IPS-18a (cell line): ENCODE results near the gene MPZ.
A peak's percentile ranks its signal among the peaks of the same experiment; 100 is the strongest.

Source experiments
- H3K27ac ChIP-seq: one replicate; pipeline ENCODE4 v1.5.1; 2013; ENCODE audit warnings: low read length
- H3K27me3 ChIP-seq: one replicate; pipeline ENCODE4 v1.6.1; 2013; ENCODE audit warnings: mild to moderate bottlenecking, low read length; ENCODE audit not compliant: control insufficient read depth, insufficient read depth
- H3K36me3 ChIP-seq: one replicate; pipeline ENCODE4 v1.6.1; 2013; ENCODE audit warnings: low read depth, low read length; ENCODE audit not compliant: control insufficient read depth
- H3K4me1 ChIP-seq: one replicate; pipeline ENCODE4 v1.6.1; 2013; ENCODE audit warnings: low read depth, low read length; ENCODE audit not compliant: control insufficient read depth
- H3K4me3 ChIP-seq: one replicate; pipeline ENCODE4 v1.5.1; 2013; ENCODE audit warnings: low read length
- H3K9ac ChIP-seq: one replicate; pipeline ENCODE4 v1.6.1; 2013; ENCODE audit warnings: mild to moderate bottlenecking, low read length, moderate library complexity
- H3K9me3 ChIP-seq: one replicate; pipeline ENCODE4 v1.6.1; 2013; ENCODE audit warnings: low read depth, low read length; ENCODE audit not compliant: control insufficient read depth

The MPZ gene

GRCh38 chr1:161314201-161314981, 4.6 kb upstream of the MPZ start, which contains the start of gene SDHC:
SDHC (plus strand) TSS chr1:161314381; CDS start chr1:161314406, 25 bp downstream.
- H3K4me3 ChIP-seq = peak within 1 kb of the TSS; percentile 88
- H3K9ac ChIP-seq = peak within 1 kb of the TSS; percentile 93
- no peaks in the 10 kb centered on the region for H3K9me3 ChIP-seq
- no peaks in the 10 kb centered on the region for H3K36me3 ChIP-seq
- H3K4me1 ChIP-seq = peaks cover 14% of the 10 kb centered on the region
- H3K27ac ChIP-seq = peak within 1 kb of the TSS; percentile 93
- H3K27me3 ChIP-seq = no peaks in the 10 kb centered on the region

GRCh38 chr1:161313554-161314200, 3.9 kb upstream of the MPZ start:
- H3K4me1 ChIP-seq = peaks cover 14% of the 10 kb centered on the region
- H3K9me3 ChIP-seq = no peaks in the 10 kb centered on the region
- H3K36me3 ChIP-seq = no peaks in the 10 kb centered on the region
- H3K4me3 ChIP-seq = peak overlapping the region; percentile 88
- no peaks in the 10 kb centered on the region for H3K27me3 ChIP-seq
- H3K27ac ChIP-seq = peak overlapping the region; percentile 93
- H3K9ac ChIP-seq = peak overlapping the region; percentile 93

- no peaks in the 10 kb centered on the region for H3K9me3 ChIP-seq
- H3K9ac ChIP-seq = no peak overlapping the region
- peaks cover 14% of the 10 kb centered on the region for H3K4me1 ChIP-seq
- H3K36me3 ChIP-seq = no peaks in the 10 kb centered on the region
- no peak overlapping the region for H3K27ac ChIP-seq
- H3K27me3 ChIP-seq = no peaks in the 10 kb centered on the region
- no peak overlapping the region for H3K4me3 ChIP-seq
These were observed 1.9 kb upstream of the MPZ start for GRCh38 chr1:161311595-161312181.

- Histone ChIP-seq H3K4me3 (no peak overlapping the region), H3K27ac (no peak overlapping the region), H3K4me1 (peaks cover 7% of the 10 kb centered on the region), H3K9ac (no peak overlapping the region), H3K9me3 (no peaks in the 10 kb centered on the region), H3K36me3 (no peaks in the 10 kb centered on the region), H3K27me3 (no peaks in the 10 kb centered on the region)
These were observed 1.7 kb downstream of the MPZ start for GRCh38 chr1:161307892-161308638.

GRCh38 chr1:161307230-161307768, 2.5 kb downstream of the MPZ start:
- no peaks in the 10 kb centered on the region for H3K27me3 ChIP-seq
- no peak overlapping the region for H3K27ac ChIP-seq
- H3K9me3 ChIP-seq = no peaks in the 10 kb centered on the region
- H3K4me1 ChIP-seq = peaks cover 7% of the 10 kb centered on the region
- H3K4me3 ChIP-seq = no peak overlapping the region
- H3K36me3 ChIP-seq = no peaks in the 10 kb centered on the region
- H3K9ac ChIP-seq = no peak overlapping the region

GRCh38 chr1:161305867-161306519, 3.8 kb downstream of the MPZ start:
- Histone ChIP-seq H3K27me3 (no peaks in the 10 kb centered on the region), H3K4me1 (peaks cover 7% of the 10 kb centered on the region), H3K27ac (no peak overlapping the region), H3K4me3 (peak overlapping the region; percentile 81), H3K9me3 (no peaks in the 10 kb centered on the region), H3K36me3 (no peaks in the 10 kb centered on the region), H3K9ac (no peak overlapping the region)

GRCh38 chr1:161304927-161305866, 4.6 kb downstream of the MPZ start:
- H3K4me1 ChIP-seq = peaks cover 7% of the 10 kb centered on the region
- no peaks in the 10 kb centered on the region for H3K27me3 ChIP-seq
- H3K4me3 ChIP-seq = peak overlapping the region; percentile 81
- H3K36me3 ChIP-seq = no peaks in the 10 kb centered on the region
- no peak overlapping the region for H3K27ac ChIP-seq
- no peak overlapping the region for H3K9ac ChIP-seq
- no peaks in the 10 kb centered on the region for H3K9me3 ChIP-seq

- Histone ChIP-seq H3K9me3 (no peaks in the 10 kb centered on the region), H3K36me3 (no peaks in the 10 kb centered on the region), H3K27ac (no peak overlapping the region), H3K27me3 (no peaks in the 10 kb centered on the region), H3K4me3 (no peak overlapping the region), H3K4me1 (peaks cover 7% of the 10 kb centered on the region), H3K9ac (no peak overlapping the region)
These were observed 9.3 kb downstream of the MPZ start for GRCh38 chr1:161300478-161300877.

- Histone ChIP-seq H3K9ac (no peak overlapping the region), H3K27ac (no peak overlapping the region), H3K9me3 (no peaks in the 10 kb centered on the region), H3K36me3 (no peaks in the 10 kb centered on the region), H3K27me3 (no peaks in the 10 kb centered on the region), H3K4me1 (peaks cover 6% of the 10 kb centered on the region), H3K4me3 (no peak overlapping the region)
These were observed 10.4 kb downstream of the MPZ start for GRCh38 chr1:161299347-161299746.

GRCh38 chr1:161298116-161298515, 11.7 kb downstream of the MPZ start:
- Histone ChIP-seq H3K27me3 (no peaks in the 10 kb centered on the region), H3K27ac (no peak overlapping the region), H3K9me3 (no peaks in the 10 kb centered on the region), H3K4me3 (no peak overlapping the region), H3K9ac (no peak overlapping the region), H3K4me1 (no peaks in the 10 kb centered on the region), H3K36me3 (no peaks in the 10 kb centered on the region)
